HepG2 (cell line): ENCODE data around the gene DSG2. TPM values are rescaled to one million over a fixed set of nuclear protein-coding genes. Genes with fewer than 3 reads are reported as not detected.

Source experiments
- ARNT2 ChIP-seq: sonication (generic); formaldehyde crosslinking; IDR thresholded peaks from 2 replicates; pipeline ENCODE4 v1.8.0; 2022; ENCODE audit warnings: mild to moderate bottlenecking, low read depth, missing genetic modification reagents, moderate library complexity
- FOXJ3 ChIP-seq: sonication (generic); formaldehyde crosslinking; IDR thresholded peaks from 2 replicates; pipeline ENCODE4 v1.4.0; 2020; ENCODE audit warnings: missing genetic modification reagents, mild to moderate bottlenecking, borderline replicate concordance
- HMG20B ChIP-seq: conservative IDR thresholded peaks from 2 replicates; pipeline ENCODE4 v1.6.1; 2016; ENCODE audit warnings: missing genetic modification reagents, missing compliant biosample characterization
- HOXA3 ChIP-seq: sonication (generic); formaldehyde crosslinking; IDR thresholded peaks from 2 replicates; pipeline ENCODE4 v1.5.0; 2020; ENCODE audit warnings: missing genetic modification reagents
- KAT7 ChIP-seq: IDR thresholded peaks from 2 replicates; pipeline ENCODE4 v1.6.1; 2018; ENCODE audit warnings: borderline replicate concordance, missing compliant biosample characterization
- MBNL3 ChIP-seq: fragments of 250-450 bp; sonication (Bioruptor Pico); conservative IDR thresholded peaks from 2 replicates; pipeline ENCODE4 v1.8.0; 2022; ENCODE audit warnings: mild to moderate bottlenecking, inconsistent platforms
- MTF2 ChIP-seq: sonication (generic); formaldehyde crosslinking; IDR thresholded peaks from 2 replicates; pipeline ENCODE4 v1.5.0; 2020; ENCODE audit warnings: missing genetic modification reagents, borderline replicate concordance
- NFE2L1 ChIP-seq: sonication (generic); formaldehyde crosslinking; IDR thresholded peaks from 2 replicates; pipeline ENCODE4 v1.4.0; 2020; ENCODE audit warnings: missing genetic modification reagents, mild to moderate bottlenecking, borderline replicate concordance
- NFRKB ChIP-seq: fragments of 450-650 bp; IDR thresholded peaks from 2 replicates; pipeline ENCODE4 v1.6.1; 2017
- NR2F2 ChIP-seq: IDR thresholded peaks from 2 replicates; pipeline ENCODE4 v1.6.1; 2012; ENCODE audit warnings: low read depth, inconsistent platforms, borderline replicate concordance
- REL ChIP-seq: sonication (generic); formaldehyde crosslinking; conservative IDR thresholded peaks from 2 replicates; pipeline ENCODE4 v1.8.0; 2022; ENCODE audit warnings: mild to moderate bottlenecking, missing genetic modification reagents, moderate library complexity
- RNF2 ChIP-seq: fragments of 450-650 bp; conservative IDR thresholded peaks from 2 replicates; pipeline ENCODE4 v1.6.1; 2016; ENCODE audit warnings: low read depth
- STAT5B ChIP-seq: sonication (generic); formaldehyde crosslinking; IDR thresholded peaks from 2 replicates; pipeline ENCODE4 v1.4.0; 2020; ENCODE audit warnings: missing genetic modification reagents
- TARDBP ChIP-seq: sonication (generic); formaldehyde crosslinking; IDR thresholded peaks from 2 replicates; pipeline ENCODE4 v1.8.0; 2022; ENCODE audit warnings: mild to moderate bottlenecking, missing genetic modification reagents
- ZBTB20 ChIP-seq: sonication (generic); formaldehyde crosslinking; IDR thresholded peaks from 2 replicates; pipeline ENCODE4 v1.8.1; 2023; ENCODE audit warnings: missing genetic modification reagents, low read depth, mild to moderate bottlenecking, borderline replicate concordance
- ZBTB21 ChIP-seq: sonication (generic); formaldehyde crosslinking; IDR thresholded peaks from 2 replicates; pipeline ENCODE4 v1.4.0; 2020; ENCODE audit warnings: missing genetic modification reagents
- ZFP41 ChIP-seq: sonication (generic); formaldehyde crosslinking; IDR thresholded peaks from 2 replicates; pipeline ENCODE4 v1.4.0; 2020; ENCODE audit warnings: mild to moderate bottlenecking, missing genetic modification reagents, borderline replicate concordance
- ZHX1 ChIP-seq: sonication (generic); formaldehyde crosslinking; IDR thresholded peaks from 2 replicates; pipeline ENCODE4 v1.8.1; 2022; ENCODE audit warnings: low read depth, mild to moderate bottlenecking, missing genetic modification reagents
- ZNF614 ChIP-seq: IDR thresholded peaks from 2 replicates; pipeline ENCODE4 v1.6.1; 2018; ENCODE audit warnings: missing biosample characterization, missing genetic modification reagents, inconsistent platforms, borderline replicate concordance
- ZNF770 ChIP-seq: sonication (generic); formaldehyde crosslinking; IDR thresholded peaks from 2 replicates; pipeline ENCODE4 v1.5.0; 2020; ENCODE audit warnings: mild to moderate bottlenecking, missing genetic modification reagents
- ZNF773 ChIP-seq: sonication (generic); formaldehyde crosslinking; IDR thresholded peaks from 2 replicates; pipeline ENCODE4 v1.4.0; 2020; ENCODE audit warnings: missing genetic modification reagents, borderline replicate concordance
- polyA plus RNA-seq, 8 experiments: library from polyadenylated mRNA; depleted of rRNA in 3 of 8; stranded (reverse) in 7 of 8; unstranded in 1 of 8; fragments of >200 nt; fragmentation: Illumina TruSeq in 4 of 8; extraction: Trizol in 4 of 8; gene quantifications; 2 replicates each; pipeline versions ENCODE4 v1.2.1 to v1.2.3, GENCODE V29; 2011 to 2016; ENCODE audit warnings: low read depth in 4 of 8, missing spikeins in 1 of 8, mixed read lengths in 1 of 8; ENCODE audit not compliant: insufficient read depth in 1 of 8
- total RNA-seq, 5 experiments: library from RNA; depleted of rRNA; stranded (reverse); fragments of >200 nt; fragmentation: Illumina TruSeq; extraction: Trizol; gene quantifications; 2 replicates each; pipeline ENCODE4 v1.2.3, GENCODE V29; 2016; ENCODE audit warnings: low read depth in 1 of 5
- TF ChIP-seq, protein P1 (sequence below): sonication (generic); formaldehyde crosslinking; IDR thresholded peaks from 2 replicates; pipeline ENCODE4; 2020; ENCODE audit warnings: missing genetic modification reagents, mild to moderate bottlenecking, borderline replicate concordance

DSG2 gene
- total and polyA plus RNA-seq, 2 of the 13 experiments (the other 11 are each of a cell fraction or from before 2014, with no cell fraction given), result 23.3 to 66.7 TPM

GRCh38 chr18:31497836-31498573 is at the start of gene DSG2 (continued):
- TF ChIP-seq ZNF614 (CRISPR knock-in tag) (no peak), MTF2 (CRISPR knock-in tag) (no peak; the same call in 1 of the 2 replicates), STAT5B (CRISPR knock-in tag) (no peak), RNF2 (no peak), HMG20B (CRISPR knock-in tag) (no peak), REL (CRISPR knock-in tag) (no peak), ZNF770 (no peak; the same call in 1 of the 2 replicates), HOXA3 (0 out of 2 replicates have a peak, but pooled peaks have one; percentile 7), MBNL3 (no peak), ARNT2 (CRISPR knock-in tag) (peak; percentile 60; the same call in 1 of the 2 replicates), NR2F2 (no peak), KAT7 (no peak), ZBTB21 (no peak), ZFP41 (CRISPR knock-in tag) (no peak), ZNF773 (CRISPR knock-in tag) (no peak; the same call in 1 of the 2 replicates), ZBTB20 (CRISPR knock-in tag) (no peak), TARDBP (CRISPR knock-in tag) (peak; percentile 10; the same call in 1 of the 2 replicates), NFE2L1 (CRISPR knock-in tag) (no peak), ZHX1 (CRISPR knock-in tag) (no peak; the same call in 1 of the 2 replicates), FOXJ3 (CRISPR knock-in tag) (no peak), NFRKB (no peak)
- TF ChIP-seq, protein P1, sequence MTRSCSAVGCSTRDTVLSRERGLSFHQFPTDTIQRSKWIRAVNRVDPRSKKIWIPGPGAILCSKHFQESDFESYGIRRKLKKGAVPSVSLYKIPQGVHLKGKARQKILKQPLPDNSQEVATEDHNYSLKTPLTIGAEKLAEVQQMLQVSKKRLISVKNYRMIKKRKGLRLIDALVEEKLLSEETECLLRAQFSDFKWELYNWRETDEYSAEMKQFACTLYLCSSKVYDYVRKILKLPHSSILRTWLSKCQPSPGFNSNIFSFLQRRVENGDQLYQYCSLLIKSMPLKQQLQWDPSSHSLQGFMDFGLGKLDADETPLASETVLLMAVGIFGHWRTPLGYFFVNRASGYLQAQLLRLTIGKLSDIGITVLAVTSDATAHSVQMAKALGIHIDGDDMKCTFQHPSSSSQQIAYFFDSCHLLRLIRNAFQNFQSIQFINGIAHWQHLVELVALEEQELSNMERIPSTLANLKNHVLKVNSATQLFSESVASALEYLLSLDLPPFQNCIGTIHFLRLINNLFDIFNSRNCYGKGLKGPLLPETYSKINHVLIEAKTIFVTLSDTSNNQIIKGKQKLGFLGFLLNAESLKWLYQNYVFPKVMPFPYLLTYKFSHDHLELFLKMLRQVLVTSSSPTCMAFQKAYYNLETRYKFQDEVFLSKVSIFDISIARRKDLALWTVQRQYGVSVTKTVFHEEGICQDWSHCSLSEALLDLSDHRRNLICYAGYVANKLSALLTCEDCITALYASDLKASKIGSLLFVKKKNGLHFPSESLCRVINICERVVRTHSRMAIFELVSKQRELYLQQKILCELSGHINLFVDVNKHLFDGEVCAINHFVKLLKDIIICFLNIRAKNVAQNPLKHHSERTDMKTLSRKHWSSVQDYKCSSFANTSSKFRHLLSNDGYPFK (CRISPR knock-in tag), result no peak
